Muscle layer of colon (tissue), 2 donors: ENCODE data around the gene CCNB1IP1.
"Not testable (repeated sequence)": the region's sequence is repeated elsewhere in the genome, so short reads cannot be mapped to it uniquely, and the experiment has no call there.

Source experiments
- H3K27ac ChIP-seq: one replicate; pipeline ENCODE4 v1.7.0; 2013; ENCODE audit warnings: low read depth, mild to moderate bottlenecking, low read length, moderate library complexity
- H3K27me3 ChIP-seq, 2 donors: one replicate each; pipeline ENCODE4 v1.7.0; 2013; ENCODE audit warnings: low read length in 2 of 2, mild to moderate bottlenecking in 2 of 2; ENCODE audit not compliant: insufficient read depth in 2 of 2, control insufficient read depth in 1 of 2
- H3K36me3 ChIP-seq: one replicate; pipeline ENCODE4 v1.7.0; 2013; ENCODE audit warnings: mild to moderate bottlenecking, low read length; ENCODE audit not compliant: insufficient read depth
- H3K4me1 ChIP-seq: one replicate; pipeline ENCODE4 v1.7.0; 2013; ENCODE audit warnings: mild to moderate bottlenecking, low read length; ENCODE audit not compliant: insufficient read depth
- H3K4me3 ChIP-seq, 2 donors: one replicate each; pipeline ENCODE4 v1.7.0; 2013; ENCODE audit warnings: low read length in 2 of 2, low read depth in 1 of 2, mild to moderate bottlenecking in 1 of 2, moderate library complexity in 1 of 2
- H3K9ac ChIP-seq: one replicate; pipeline ENCODE4 v1.7.0; 2013; ENCODE audit warnings: low read length
- H3K9me3 ChIP-seq: one replicate; pipeline ENCODE4 v1.7.0; 2013; ENCODE audit warnings: mild to moderate bottlenecking, low read length
- donor health status: abdominal sarcoma.
- donor health status: Adenocarcinoma of cecum.

The CCNB1IP1 gene

GRCh38 chr14:20332788-20333493 lies at the start of gene CCNB1IP1:
CCNB1IP1 (minus strand) TSS chr14:20333279; CDS start chr14:20316523, 16,756 bp downstream.
- Histone ChIP-seq H3K36me3 (peaks cover 7% of the 10 kb centered on the region), H3K27ac (peak within 1 kb of the TSS; percentile 76), H3K4me3 (peak within 1 kb of the TSS; percentile 12 to 88), H3K27me3 (no peaks in the 10 kb centered on the region), H3K9ac (peak within 1 kb of the TSS; percentile 75), H3K9me3 (no peaks in the 10 kb centered on the region), H3K4me1 (peaks cover 5% of the 10 kb centered on the region)

GRCh38 chr14:20382526-20382925 lies 49.4 kb upstream of the CCNB1IP1 start:
- Histone ChIP-seq H3K36me3 (peaks cover 95% of the 10 kb centered on the region), H3K9ac (no peak overlapping the region), H3K27me3 (no peaks in the 10 kb centered on the region), H3K4me1 (no peaks in the 10 kb centered on the region), H3K4me3 (no peak overlapping the region), H3K9me3 (no peaks in the 10 kb centered on the region), H3K27ac (no peak overlapping the region)

- peaks cover 90% of the 10 kb centered on the region for H3K36me3 ChIP-seq
- no peak overlapping the region for H3K27ac ChIP-seq
- no peaks in the 10 kb centered on the region for H3K9me3 ChIP-seq
Observed at GRCh38 chr14:20381341-20381740, 48.3 kb upstream of the CCNB1IP1 start.

GRCh38 chr14:20380681-20381080 lies 47.6 kb upstream of the CCNB1IP1 start:
- H3K36me3 ChIP-seq: peaks cover 90% of the 10 kb centered on the region

More at GRCh38 chr14:20381341-20381740, 48.3 kb upstream of the CCNB1IP1 start:
- Histone ChIP-seq H3K4me1 (no peaks in the 10 kb centered on the region), H3K27me3 (no peaks in the 10 kb centered on the region), H3K9ac (no peak overlapping the region), H3K4me3 (no peak overlapping the region)

GRCh38 chr14:20379743-20380142 lies 46.7 kb upstream of the CCNB1IP1 start:
- Histone ChIP-seq H3K4me3 (no peak overlapping the region), H3K27ac (no peak overlapping the region), H3K36me3 (peaks cover 88% of the 10 kb centered on the region), H3K9ac (no peak overlapping the region), H3K9me3 (no peaks in the 10 kb centered on the region), H3K4me1 (no peaks in the 10 kb centered on the region), H3K27me3 (no peaks in the 10 kb centered on the region)

More at GRCh38 chr14:20380681-20381080, 47.6 kb upstream of the CCNB1IP1 start:
- no peaks in the 10 kb centered on the region for H3K27me3 ChIP-seq
- H3K9ac ChIP-seq: no peak overlapping the region
- H3K4me3 ChIP-seq: no peak overlapping the region
- H3K27ac ChIP-seq: no peak overlapping the region
- H3K4me1 ChIP-seq: no peaks in the 10 kb centered on the region
- no peaks in the 10 kb centered on the region for H3K9me3 ChIP-seq

- H3K27me3 ChIP-seq: no peaks in the 10 kb centered on the region
- H3K36me3 ChIP-seq: peaks cover 87% of the 10 kb centered on the region
- no peaks in the 10 kb centered on the region for H3K4me1 ChIP-seq
- no peak overlapping the region for H3K4me3 ChIP-seq
- no peak overlapping the region for H3K27ac ChIP-seq
- no peak overlapping the region for H3K9ac ChIP-seq
- H3K9me3 ChIP-seq: no peaks in the 10 kb centered on the region
Observed at GRCh38 chr14:20377171-20377570, 44.1 kb upstream of the CCNB1IP1 start.

GRCh38 chr14:20376071-20376588 lies 43.1 kb upstream of the CCNB1IP1 start:
- Histone ChIP-seq H3K9ac (no peak overlapping the region), H3K36me3 (peaks cover 87% of the 10 kb centered on the region), H3K27me3 (no peaks in the 10 kb centered on the region), H3K4me1 (no peaks in the 10 kb centered on the region), H3K9me3 (no peaks in the 10 kb centered on the region), H3K4me3 (no peak overlapping the region), H3K27ac (no peak overlapping the region)

GRCh38 chr14:20375471-20375870 lies 42.4 kb upstream of the CCNB1IP1 start:
- no peak overlapping the region for H3K27ac ChIP-seq
- H3K4me3 ChIP-seq: no peak overlapping the region
- H3K4me1 ChIP-seq: no peaks in the 10 kb centered on the region
- H3K27me3 ChIP-seq: no peaks in the 10 kb centered on the region
- H3K9me3 ChIP-seq: no peaks in the 10 kb centered on the region
- peaks cover 87% of the 10 kb centered on the region for H3K36me3 ChIP-seq
- no peak overlapping the region for H3K9ac ChIP-seq

GRCh38 chr14:20372796-20373195 lies 39.7 kb upstream of the CCNB1IP1 start:
- Histone ChIP-seq H3K4me3 (no peak overlapping the region), H3K36me3 (peaks cover 80% of the 10 kb centered on the region), H3K4me1 (no peaks in the 10 kb centered on the region), H3K9ac (no peak overlapping the region), H3K27ac (no peak overlapping the region), H3K27me3 (no peaks in the 10 kb centered on the region), H3K9me3 (no peaks in the 10 kb centered on the region)

GRCh38 chr14:20365928-20366327 lies 32.8 kb upstream of the CCNB1IP1 start:
- Histone ChIP-seq H3K9me3 (no peaks in the 10 kb centered on the region), H3K36me3 (peaks cover 36% of the 10 kb centered on the region), H3K4me3 (no peak overlapping the region), H3K27ac (no peak overlapping the region), H3K9ac (no peak overlapping the region), H3K4me1 (no peaks in the 10 kb centered on the region), H3K27me3 (no peaks in the 10 kb centered on the region)

- peaks cover 49% of the 10 kb centered on the region for H3K36me3 ChIP-seq
- H3K4me3 ChIP-seq, H3K27ac ChIP-seq, H3K9ac ChIP-seq, H3K27me3 ChIP-seq, H3K4me1 ChIP-seq, H3K9me3 ChIP-seq: not testable (repeated sequence)
Observed at GRCh38 chr14:20358474-20358873, 25.4 kb upstream of the CCNB1IP1 start.

- Histone ChIP-seq H3K9me3 (no peaks in the 10 kb centered on the region), H3K27ac (no peak overlapping the region), H3K36me3 (peaks cover 65% of the 10 kb centered on the region), H3K4me3 (no peak overlapping the region), H3K9ac (no peak overlapping the region), H3K27me3 (no peaks in the 10 kb centered on the region), H3K4me1 (no peaks in the 10 kb centered on the region)
Observed at GRCh38 chr14:20356422-20356821, 23.3 kb upstream of the CCNB1IP1 start.
